Left cardiac atrium (tissue), 4 donors: Measurements from ENCODE around the gene UBE2B. TPM values are rescaled to one million over a fixed set of nuclear protein-coding genes. Genes with fewer than 3 reads are reported as not detected.
A peak's percentile ranks its signal among the peaks of the same experiment; 100 is the strongest.
"Not testable (repeated sequence)": the region's sequence is repeated elsewhere in the genome, so short reads cannot be mapped to it uniquely, and the experiment has no call there.

ENCODE experiments used
- ATAC-seq, 2 donors: fragments of 200-7000 bp; cut with Tn5 transposase; one replicate each; pipeline ENCODE4 v1.9.1; 2020; ENCODE audit warnings: mild to moderate bottlenecking in 2 of 2, moderate library complexity in 2 of 2
- DNase-seq: peaks from one replicate; pipeline ENCODE4 v3.0.0-alpha.2; 2020
- intact Hi-C, 2 donors: fragments of 100-400 bp; cut with DNase I; formaldehyde crosslinking; loops; one replicate each; pipeline versions ENCODE4 v1.14.1 to v1.15.1; 2022 to 2023
- long read RNA-seq: library from polyadenylated mRNA; unstranded; transcript quantifications from one replicate; pipeline ENCODE4 v2.0.0, GENCODE V29; 2021
- total RNA-seq, 2 donors: library from RNA; stranded (reverse); fragmentation: NEBNext Ultra II Directional; extraction: Animal tissue kit (Norgen Biotek cat#: 25700); gene quantifications; one replicate each; pipeline ENCODE4 v1.2.1, GENCODE V29; 2021
- donor health status: DM: no; HTN: yes; CAD: no.
- donor health status: DM: no; HTN: yes; CAD: no; lungs with severe emphysema.
- donor health status: DM: yes; HTN: yes; CAD: no.
- donor health status: Dilated cardiomyopathy.

UBE2B gene
- total RNA-seq = 100 to 1,000 TPM; 146 to 166 TPM
- long read RNA-seq, transcript UBE2B-201 (6 exons, 2,515 nt) = major isoform, 33 of 34 reads
- long read RNA-seq, partial matches to known transcripts = 1 of 34 reads
- long read RNA-seq, other reads (novel, unspliced or antisense) = 0 of 34 reads

GRCh38 chr5:134370871-134371833, at the start of gene UBE2B:
TSS of gene UBE2B (plus strand) at chr5:134371569. CDS start at chr5:134371596, 27 bp downstream.
- DNase-seq (peak; percentile 98), ATAC-seq (peak; percentile 94)
- intact Hi-C loops = loop anchor here in 1 of 2 donors (5.0 kb wide), 1 partner anchor 156 kb away; the partner anchor contains the start of gene JADE2

GRCh38 chr5:134327327-134327726, 44.0 kb upstream of the UBE2B start:
- no peak for ATAC-seq
- intact Hi-C loops = no loop called here
- DNase-seq = no peak

- ATAC-seq (no peak), DNase-seq (no peak)
Measured at GRCh38 chr5:134328619-134329018, 42.8 kb upstream of the UBE2B start.

GRCh38 chr5:134336833-134337232, 34.5 kb upstream of the UBE2B start:
- ATAC-seq, DNase-seq, intact Hi-C loops: not testable (repeated sequence)

More at GRCh38 chr5:134328619-134329018, 42.8 kb upstream of the UBE2B start:
- intact Hi-C loops = no loop called here

GRCh38 chr5:134343500-134343899, 27.9 kb upstream of the UBE2B start:
- DNase-seq, intact Hi-C loops, ATAC-seq: not testable (repeated sequence)

- ATAC-seq, DNase-seq, intact Hi-C loops: not testable (repeated sequence)
Measured at GRCh38 chr5:134345476-134345875, 25.9 kb upstream of the UBE2B start.

GRCh38 chr5:134345996-134346395, 25.4 kb upstream of the UBE2B start:
- intact Hi-C loops = no loop called here

GRCh38 chr5:134349463-134349862, 21.9 kb upstream of the UBE2B start:
- no peak for DNase-seq
- no peak for ATAC-seq
- intact Hi-C loops = no loop called here

More at GRCh38 chr5:134345996-134346395, 25.4 kb upstream of the UBE2B start:
- ATAC-seq = no peak
- no peak for DNase-seq

- intact Hi-C loops = no loop called here
- ATAC-seq (no peak), DNase-seq (no peak)
Measured at GRCh38 chr5:134355681-134356080, 15.7 kb upstream of the UBE2B start.

GRCh38 chr5:134365604-134366003, 5.8 kb upstream of the UBE2B start:
- DNase-seq = no peak
- ATAC-seq = no peak
- intact Hi-C loops = loop anchor here in 1 of 2 donors (10.0 kb wide), 1 partner anchor 191 kb away; the partner anchor contains the start of gene SKP1

GRCh38 chr5:134370311-134370870, 978 bp upstream of the UBE2B start:
- ATAC-seq (peak in 1 of 2 donors; percentile 0), DNase-seq (no peak)
- intact Hi-C loops = loop anchor here in 1 of 2 donors (5.0 kb wide), 1 partner anchor 157 kb away; the partner anchor contains the start of gene JADE2

GRCh38 chr5:134371834-134372340, 518 bp downstream of the UBE2B start:
- ATAC-seq (peak; percentile 35 to 47), DNase-seq (peak; percentile 73)
- intact Hi-C loops = loop anchor here in 1 of 2 donors (5.0 kb wide), 1 partner anchor 155 kb away; the partner anchor contains the start of gene JADE2

GRCh38 chr5:134373633-134374032, 2.3 kb downstream of the UBE2B start:
- not testable (repeated sequence) for ATAC-seq, DNase-seq
- intact Hi-C loops = loop anchor here in 1 of 2 donors (5.0 kb wide), 1 partner anchor 154 kb away; the partner anchor contains the start of gene JADE2

- no peak for ATAC-seq
- intact Hi-C loops = loop anchor here in 1 of 2 donors (5.0 kb wide), 1 partner anchor 153 kb away; the partner anchor contains the start of gene JADE2
- DNase-seq = no peak
Measured at GRCh38 chr5:134374232-134374631, 2.9 kb downstream of the UBE2B start.

GRCh38 chr5:134380346-134380745, 9.0 kb downstream of the UBE2B start:
- DNase-seq (no peak), ATAC-seq (no peak)
- intact Hi-C loops = no loop called here

- DNase-seq, intact Hi-C loops: not testable (repeated sequence)
Measured at GRCh38 chr5:134382204-134382603, 10.8 kb downstream of the UBE2B start.

GRCh38 chr5:134383980-134384697, 12.8 kb downstream of the UBE2B start:
- intact Hi-C loops = no loop called here
- DNase-seq (no peak), ATAC-seq (no peak)

More at GRCh38 chr5:134382204-134382603, 10.8 kb downstream of the UBE2B start:
- ATAC-seq = not testable (repeated sequence)

- intact Hi-C loops = no loop called here
- ATAC-seq (peak in 1 of 2 donors; percentile 30), DNase-seq (no peak)
Measured at GRCh38 chr5:134387443-134387842, 16.1 kb downstream of the UBE2B start.
